PC-3 (cell line): ENCODE data around the gene ULK4.

Experiments
- EZH2 ChIP-seq: fragments of 300-600 bp; sonication (generic); IDR thresholded peaks from one replicate; pipeline ENCODE4 v1.6.1; 2017; ENCODE audit warnings: antibody characterized with exemption, mild to moderate bottlenecking, low read length; ENCODE audit not compliant: unreplicated experiment
- EZH2phosphoT487 ChIP-seq: fragments of 300-600 bp; sonication (generic); IDR thresholded peaks from 2 replicates; pipeline ENCODE4 v1.6.1; 2018; ENCODE audit warnings: mild to moderate bottlenecking, antibody characterized with exemption, low read length, borderline replicate concordance
- TF ChIP-seq, protein P1 (sequence below): fragments of 300-600 bp; sonication (generic); conservative IDR thresholded peaks from 2 replicates; pipeline ENCODE4 v1.5.1; 2017; ENCODE audit warnings: antibody characterized with exemption, low read depth, mild to moderate bottlenecking, low read length

DNA sequence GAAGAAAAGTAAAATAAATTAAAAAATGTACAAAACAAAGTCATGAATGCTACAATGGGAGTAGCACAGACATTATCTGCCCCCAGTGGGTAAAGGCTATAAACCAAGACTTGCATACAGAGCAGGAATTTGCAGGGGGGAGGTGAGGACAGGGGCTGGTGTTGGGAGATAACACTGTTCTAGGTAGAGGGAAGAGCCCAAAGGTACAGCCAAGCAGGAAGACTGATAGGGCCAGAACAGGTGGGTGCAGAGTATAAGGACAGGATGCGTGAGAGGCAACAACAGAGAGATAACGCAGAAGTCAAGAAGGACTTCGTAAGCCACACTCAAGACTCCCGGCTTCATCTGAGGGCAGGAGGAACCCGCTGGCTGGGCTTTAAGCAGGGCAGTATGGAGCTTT is 616.1 kb downstream of the ULK4 start:
- TF ChIP-seq EZH2: no peak
- no peak for TF ChIP-seq EZH2phosphoT487
- TF ChIP-seq, protein P1, sequence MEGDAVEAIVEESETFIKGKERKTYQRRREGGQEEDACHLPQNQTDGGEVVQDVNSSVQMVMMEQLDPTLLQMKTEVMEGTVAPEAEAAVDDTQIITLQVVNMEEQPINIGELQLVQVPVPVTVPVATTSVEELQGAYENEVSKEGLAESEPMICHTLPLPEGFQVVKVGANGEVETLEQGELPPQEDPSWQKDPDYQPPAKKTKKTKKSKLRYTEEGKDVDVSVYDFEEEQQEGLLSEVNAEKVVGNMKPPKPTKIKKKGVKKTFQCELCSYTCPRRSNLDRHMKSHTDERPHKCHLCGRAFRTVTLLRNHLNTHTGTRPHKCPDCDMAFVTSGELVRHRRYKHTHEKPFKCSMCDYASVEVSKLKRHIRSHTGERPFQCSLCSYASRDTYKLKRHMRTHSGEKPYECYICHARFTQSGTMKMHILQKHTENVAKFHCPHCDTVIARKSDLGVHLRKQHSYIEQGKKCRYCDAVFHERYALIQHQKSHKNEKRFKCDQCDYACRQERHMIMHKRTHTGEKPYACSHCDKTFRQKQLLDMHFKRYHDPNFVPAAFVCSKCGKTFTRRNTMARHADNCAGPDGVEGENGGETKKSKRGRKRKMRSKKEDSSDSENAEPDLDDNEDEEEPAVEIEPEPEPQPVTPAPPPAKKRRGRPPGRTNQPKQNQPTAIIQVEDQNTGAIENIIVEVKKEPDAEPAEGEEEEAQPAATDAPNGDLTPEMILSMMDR: no peak
